Adrenal gland (tissue), 5 donors: ENCODE data around the gene NFKB2.

Source experiments
- CTCF ChIP-seq, 6 experiments: fragments of 450-650 bp in 4 of 6; fragments of 200-600 bp in 2 of 6; sonication (generic) in 1 of 6; IDR thresholded peaks; 1 replicate in 5 of 6; 2 replicates in 1 of 6; pipeline versions ENCODE4 v1.5.1 to v1.8.0; 2016 to 2021; ENCODE audit warnings: antibody characterized with exemption in 6 of 6, mild to moderate bottlenecking in 2 of 6, moderate library complexity in 1 of 6
- POLR2A ChIP-seq, 2 donors: fragments of 450-650 bp; IDR thresholded peaks; one replicate each; pipeline ENCODE4 v1.6.1; 2017; ENCODE audit warnings: antibody characterized with exemption in 2 of 2, mild to moderate bottlenecking in 2 of 2, moderate library complexity in 1 of 2
- donor health status: DM: no; HTN: no; CAD: no.

DNA sequence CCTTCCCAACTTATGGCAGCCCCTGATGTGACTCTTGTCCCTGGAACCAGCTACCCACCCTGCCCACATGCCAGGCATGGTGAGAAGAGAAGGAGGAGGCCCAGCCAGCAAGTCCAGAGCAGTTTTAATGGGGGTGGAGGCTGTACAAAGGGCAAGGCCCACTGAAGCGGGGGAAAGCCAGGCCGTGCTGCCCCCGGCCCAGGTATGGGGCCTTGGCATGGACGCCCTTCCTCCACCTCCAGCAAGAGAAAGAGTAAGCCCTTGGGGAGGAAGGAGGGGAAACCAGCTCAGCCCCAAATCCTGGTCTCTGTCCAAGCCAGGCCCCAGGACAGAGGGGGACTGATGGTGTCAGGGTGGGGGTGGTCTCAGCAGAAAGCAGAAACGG is 7.0 kb downstream of the NFKB2 start:
- TF ChIP-seq CTCF (IDR thresholded peaks at IDR 0.05) (no peak), POLR2A (IDR thresholded peaks at IDR 0.05) (no peak)
